Gastrocnemius medialis (tissue), 4 donors: ENCODE measurements around the gene RNF181.

ENCODE experiments used
- POLR2A ChIP-seq, 2 donors: fragments of 450-650 bp; IDR thresholded peaks; one replicate each; pipeline ENCODE4 v1.6.1; 2017; ENCODE audit warnings: antibody characterized with exemption in 2 of 2, mild to moderate bottlenecking in 2 of 2, moderate library complexity in 2 of 2
- TF ChIP-seq, protein P1 (sequence below), 5 experiments: fragments of 450-650 bp in 3 of 5; fragments of 200-600 bp in 2 of 5; sonication (generic) in 2 of 5; IDR thresholded peaks in 4 of 5; conservative IDR thresholded peaks in 1 of 5; 1 replicate in 4 of 5; 2 replicates in 1 of 5; pipeline ENCODE4 v1.5.1; 2016 to 2019; ENCODE audit warnings: antibody characterized with exemption in 5 of 5, mild to moderate bottlenecking in 3 of 5, moderate library complexity in 3 of 5

DNA sequence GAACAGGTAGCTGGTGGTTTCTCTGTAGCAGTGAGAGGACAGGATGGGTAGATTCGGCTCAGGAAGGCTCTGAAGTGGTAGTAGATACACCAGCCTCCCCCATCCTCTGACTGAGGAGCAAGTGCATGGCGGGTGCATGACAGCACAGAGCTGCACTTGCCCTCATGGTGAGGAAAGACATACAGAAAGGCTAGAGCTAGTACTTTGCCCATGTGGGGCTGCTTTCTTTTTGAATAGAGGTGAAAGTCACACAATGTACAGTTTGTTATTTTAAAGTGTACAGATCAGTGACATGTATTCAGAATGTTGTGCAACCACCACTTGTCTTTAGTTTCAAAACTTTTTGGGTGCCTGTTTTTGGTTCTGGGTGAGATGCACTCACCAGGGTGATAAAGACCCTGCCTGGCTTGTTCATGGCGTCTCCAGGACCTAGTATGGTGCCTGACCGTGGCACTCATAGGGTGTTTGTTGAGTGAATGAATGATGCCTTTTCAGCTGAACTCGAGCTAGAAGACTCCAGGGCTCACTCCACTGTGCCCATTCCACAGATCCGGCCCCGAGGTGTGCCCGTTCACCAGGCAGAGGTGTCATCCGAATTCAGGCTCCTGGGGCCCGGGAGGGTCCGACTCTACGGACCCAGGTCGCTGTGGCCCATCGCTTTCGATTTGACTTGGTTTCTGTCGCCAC is 11.7 kb upstream of the RNF181 start:
- no peak for TF ChIP-seq POLR2A (IDR thresholded peaks at IDR 0.05)
- TF ChIP-seq, protein P1, sequence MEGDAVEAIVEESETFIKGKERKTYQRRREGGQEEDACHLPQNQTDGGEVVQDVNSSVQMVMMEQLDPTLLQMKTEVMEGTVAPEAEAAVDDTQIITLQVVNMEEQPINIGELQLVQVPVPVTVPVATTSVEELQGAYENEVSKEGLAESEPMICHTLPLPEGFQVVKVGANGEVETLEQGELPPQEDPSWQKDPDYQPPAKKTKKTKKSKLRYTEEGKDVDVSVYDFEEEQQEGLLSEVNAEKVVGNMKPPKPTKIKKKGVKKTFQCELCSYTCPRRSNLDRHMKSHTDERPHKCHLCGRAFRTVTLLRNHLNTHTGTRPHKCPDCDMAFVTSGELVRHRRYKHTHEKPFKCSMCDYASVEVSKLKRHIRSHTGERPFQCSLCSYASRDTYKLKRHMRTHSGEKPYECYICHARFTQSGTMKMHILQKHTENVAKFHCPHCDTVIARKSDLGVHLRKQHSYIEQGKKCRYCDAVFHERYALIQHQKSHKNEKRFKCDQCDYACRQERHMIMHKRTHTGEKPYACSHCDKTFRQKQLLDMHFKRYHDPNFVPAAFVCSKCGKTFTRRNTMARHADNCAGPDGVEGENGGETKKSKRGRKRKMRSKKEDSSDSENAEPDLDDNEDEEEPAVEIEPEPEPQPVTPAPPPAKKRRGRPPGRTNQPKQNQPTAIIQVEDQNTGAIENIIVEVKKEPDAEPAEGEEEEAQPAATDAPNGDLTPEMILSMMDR (IDR thresholded peaks at IDR 0.05 in 4 of 5, conservative IDR thresholded peaks at IDR 0.05 in 1 of 5), result no peak
